ENCODE results near the gene STXBP5. TPM values are rescaled to one million over a fixed set of nuclear protein-coding genes. Genes with fewer than 3 reads are reported as not detected.
A peak's percentile ranks its signal among the peaks of the same experiment; 100 is the strongest.

The STXBP5 gene
- 10 to 100 TPM; 22.9 to 43.9 (median 35.9) TPM for total RNA-seq
- total RNA-seq (2013) = 44.3 TPM

- intact Hi-C loops (cut with micrococcal nuclease) = loop anchor here (10.0 kb wide), 1 partner anchor 121 kb away; no protein-coding TSS in a partner anchor
Measured at GRCh38 chr6:147204060-147204785, at the start of gene STXBP5. TSS of gene STXBP5 (plus strand) at chr6:147204417. CDS start at chr6:147204533, 116 bp downstream.

GRCh38 chr6:147154454-147154853 is 49.8 kb upstream of the STXBP5 start:
- no peak for TF ChIP-seq CTCF (IDR thresholded peaks at IDR 0.05)

More at GRCh38 chr6:147204060-147204785, at the start of gene STXBP5:
- ATAC-seq (peak; percentile 6 to 26 (median 6)), DNase-seq (peak; percentile 33 to 67)
- whole genome bisulfite sequencing (ENCODE audit: insufficient coverage) = under 1% methylated on average over 83 of the region's 85 CpGs
- no peaks in the 10 kb centered on the region for H3K9me3 ChIP-seq (ENCODE audit: control insufficient read depth, insufficient read depth, low read length)
- H3K27me3 ChIP-seq (ENCODE audit: control insufficient read depth, insufficient read depth, low read length) = no peaks in the 10 kb centered on the region
- Mint-ChIP-seq H3K4me1 (peaks cover 36 to 41% of the 10 kb centered on the region in 2 donors), H3K27me3 (ENCODE audit: low read depth in 2 of 2) (peaks cover 0 to 3% of the 10 kb centered on the region in 2 donors), H3K27ac (peak within 1 kb of the TSS; percentile 92), H3K36me3 (no peaks in the 10 kb centered on the region), H3K9me3 (no peaks in the 10 kb centered on the region), H3K4me3 (peak within 1 kb of the TSS; percentile 95)
- peaks cover 11% of the 10 kb centered on the region for H3K4me1 ChIP-seq (ENCODE audit: control insufficient read depth, insufficient read depth, low read length)
- peak within 1 kb of the TSS; percentile 89 for H3K27ac ChIP-seq (ENCODE audit: low read length)
- no peak for TF ChIP-seq CTCF (IDR thresholded peaks at IDR 0.05)
- peak within 1 kb of the TSS; percentile 91 for H3K4me3 ChIP-seq (ENCODE audit: low read length)
- H3K36me3 ChIP-seq (ENCODE audit: control insufficient read depth, insufficient read depth, low read length) = no peaks in the 10 kb centered on the region

GRCh38 chr6:147156218-147156617 is 48.0 kb upstream of the STXBP5 start:
- Histone ChIP-seq H3K4me1 (ENCODE audit: control insufficient read depth, insufficient read depth, low read length) (no peaks in the 10 kb centered on the region), H3K9me3 (ENCODE audit: control insufficient read depth, insufficient read depth, low read length) (no peaks in the 10 kb centered on the region), H3K27ac (ENCODE audit: low read length) (no peak overlapping the region), H3K4me3 (ENCODE audit: low read length) (no peak overlapping the region), H3K36me3 (ENCODE audit: control insufficient read depth, insufficient read depth, low read length) (no peaks in the 10 kb centered on the region), H3K27me3 (ENCODE audit: control insufficient read depth, insufficient read depth, low read length) (no peaks in the 10 kb centered on the region)
- Mint-ChIP-seq H3K4me3 (no peak overlapping the region), H3K27ac (no peak overlapping the region), H3K36me3 (no peaks in the 10 kb centered on the region), H3K9me3 (no peaks in the 10 kb centered on the region), H3K27me3 (ENCODE audit: low read depth in 2 of 2) (peaks cover 15 to 34% of the 10 kb centered on the region in 2 donors), H3K4me1 (no peaks in the 10 kb centered on the region)
- DNase-seq = peak in 1 of 2 donors; percentile 15
- intact Hi-C loops (cut with micrococcal nuclease) = no loop called here
- no peak for TF ChIP-seq CTCF (IDR thresholded peaks at IDR 0.05)
- no peak for ATAC-seq

More at GRCh38 chr6:147154454-147154853, 49.8 kb upstream of the STXBP5 start:
- 82% methylated on average over 1 of the region's 1 CpG for WGBS (ENCODE audit: insufficient coverage)
- intact Hi-C loops (cut with micrococcal nuclease) = no loop called here
- Histone ChIP-seq H3K36me3 (ENCODE audit: control insufficient read depth, insufficient read depth, low read length) (no peaks in the 10 kb centered on the region), H3K4me3 (ENCODE audit: low read length) (no peak overlapping the region), H3K9me3 (ENCODE audit: control insufficient read depth, insufficient read depth, low read length) (no peaks in the 10 kb centered on the region), H3K4me1 (ENCODE audit: control insufficient read depth, insufficient read depth, low read length) (no peaks in the 10 kb centered on the region), H3K27ac (ENCODE audit: low read length) (no peak overlapping the region), H3K27me3 (ENCODE audit: control insufficient read depth, insufficient read depth, low read length) (no peaks in the 10 kb centered on the region)
- Mint-ChIP-seq H3K27ac (no peak overlapping the region), H3K4me3 (no peak overlapping the region), H3K9me3 (peaks cover 0 to 3% of the 10 kb centered on the region in 2 donors), H3K27me3 (ENCODE audit: low read depth in 2 of 2) (peaks cover 13 to 32% of the 10 kb centered on the region in 2 donors), H3K36me3 (no peaks in the 10 kb centered on the region), H3K4me1 (no peaks in the 10 kb centered on the region)
- DNase-seq (no peak), ATAC-seq (no peak)
